GM12891 (cell line): Measurements from ENCODE around the gene NCS1. TPM values are rescaled to one million over a fixed set of nuclear protein-coding genes. Genes with fewer than 3 reads are reported as not detected.

ENCODE experiments used
- DNase-seq: peaks from one replicate; pipeline ENCODE4 v3.0.0; 2011; ENCODE audit warnings: low spot score; ENCODE audit not compliant: insufficient read length
- FAIRE-seq: peaks from 2 replicates; lab custom pipeline; 2011; peaks lifted over from hg19 to GRCh38; lab: Jason Lieb, UNC
- PAX5 ChIP-seq: IDR thresholded peaks from 2 replicates; pipeline ENCODE4 v1.6.1; 2011; ENCODE audit warnings: low read length, moderate library complexity, mild to moderate bottlenecking; ENCODE audit not compliant: insufficient read depth, severe bottlenecking
- POLR2A ChIP-seq: IDR thresholded peaks from 2 replicates; pipeline ENCODE4 v1.6.1; 2011; ENCODE audit warnings: low read depth, low read length, control low read depth
- POLR2AphosphoS5 ChIP-seq: IDR thresholded peaks from 2 replicates; pipeline ENCODE4 v1.6.1; 2011; ENCODE audit warnings: low read depth, low read length, control low read depth
- POU2F2 ChIP-seq: IDR thresholded peaks from 2 replicates; pipeline ENCODE4 v1.6.1; 2011; ENCODE audit warnings: low read depth, mild to moderate bottlenecking, control low read depth, low read length, moderate library complexity
- SPI1 ChIP-seq: IDR thresholded peaks from 2 replicates; pipeline ENCODE4 v1.6.1; 2011; ENCODE audit warnings: low read depth, low read length, control low read depth
- TAF1 ChIP-seq: IDR thresholded peaks from 2 replicates; pipeline ENCODE4 v1.6.1; 2011; ENCODE audit warnings: low read depth, low read length, control low read depth
- polyA plus RNA-seq: library from polyadenylated mRNA; unstranded; fragments of >200 nt; gene quantifications from one replicate; pipeline ENCODE4 v1.2.1, GENCODE V29; 2012; ENCODE audit warnings: low read depth, missing spikeins, inconsistent platforms; ENCODE audit not compliant: missing spikeins

Gene NCS1
- 0.08 TPM for polyA plus RNA-seq

DNA sequence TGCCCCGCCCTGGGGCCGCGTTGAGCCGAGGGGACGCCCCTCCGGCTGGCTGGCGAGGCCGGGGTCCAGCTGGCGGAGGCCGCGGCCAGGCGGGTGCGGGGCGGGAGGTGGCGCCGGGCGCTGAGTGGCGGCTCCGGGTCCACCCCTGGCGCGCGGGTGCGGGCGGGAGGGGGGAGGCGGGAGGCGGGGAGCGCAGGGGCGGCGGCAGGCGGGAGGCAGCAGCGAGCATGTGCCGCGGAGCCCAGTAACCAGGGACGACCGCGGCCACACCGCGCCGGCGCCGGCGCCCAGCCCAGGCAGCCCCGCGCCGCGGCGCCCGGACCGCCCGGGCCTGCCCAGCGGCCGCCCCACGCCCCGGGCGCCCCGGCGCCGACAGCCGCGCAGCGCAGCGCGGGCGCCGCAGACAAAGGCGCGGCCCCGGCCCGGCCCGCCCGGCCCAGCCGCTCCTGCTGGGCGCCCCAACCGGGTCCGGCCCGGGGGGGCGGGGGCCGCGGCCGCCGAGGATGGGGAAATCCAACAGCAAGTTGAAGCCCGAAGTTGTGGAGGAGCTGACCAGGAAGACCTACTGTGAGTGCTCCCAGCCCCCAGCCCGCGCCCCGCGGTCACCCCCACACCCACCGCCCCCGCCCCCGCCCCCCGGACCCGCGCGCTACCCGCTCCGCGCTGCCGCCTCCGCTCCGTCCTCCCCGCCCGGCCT, at the start of gene NCS1:
Gene NCS1, plus strand, starts transcription at position 244 of the 697 bp plus-strand sequence. Its CDS starts 260 bp downstream, at position 504.
- peak; percentile 66 for DNase-seq
- no peak for FAIRE-seq
- TF ChIP-seq TAF1 (no peak), PAX5 (no peak), POLR2A (no peak), SPI1 (no peak), POU2F2 (no peak), POLR2AphosphoS5 (no peak)

DNA sequence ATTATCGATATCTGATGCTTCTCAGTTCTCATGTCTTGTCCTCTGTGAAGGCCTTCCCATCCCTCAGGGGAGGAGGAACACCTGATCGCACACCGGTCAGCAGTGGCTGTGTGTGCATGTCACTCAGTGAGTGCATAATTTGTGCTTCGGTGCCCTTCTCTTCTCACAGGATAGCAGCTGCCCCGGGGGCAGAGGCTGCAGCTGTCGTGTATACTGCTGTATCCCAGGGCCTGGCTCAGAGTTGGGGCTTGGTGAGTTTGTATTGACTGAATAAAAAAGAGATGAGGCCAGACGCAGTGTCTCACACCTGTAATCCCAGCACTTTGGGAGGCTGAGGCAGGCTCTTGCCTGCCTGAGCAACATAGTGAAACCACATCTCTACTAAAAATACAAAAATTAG, 49.7 kb upstream of the NCS1 start:
- TF ChIP-seq SPI1 (no peak), POU2F2 (no peak), PAX5 (no peak), POLR2A (no peak), POLR2AphosphoS5 (no peak), TAF1 (no peak)
- FAIRE-seq (peak; percentile 77), DNase-seq (no peak)

DNA sequence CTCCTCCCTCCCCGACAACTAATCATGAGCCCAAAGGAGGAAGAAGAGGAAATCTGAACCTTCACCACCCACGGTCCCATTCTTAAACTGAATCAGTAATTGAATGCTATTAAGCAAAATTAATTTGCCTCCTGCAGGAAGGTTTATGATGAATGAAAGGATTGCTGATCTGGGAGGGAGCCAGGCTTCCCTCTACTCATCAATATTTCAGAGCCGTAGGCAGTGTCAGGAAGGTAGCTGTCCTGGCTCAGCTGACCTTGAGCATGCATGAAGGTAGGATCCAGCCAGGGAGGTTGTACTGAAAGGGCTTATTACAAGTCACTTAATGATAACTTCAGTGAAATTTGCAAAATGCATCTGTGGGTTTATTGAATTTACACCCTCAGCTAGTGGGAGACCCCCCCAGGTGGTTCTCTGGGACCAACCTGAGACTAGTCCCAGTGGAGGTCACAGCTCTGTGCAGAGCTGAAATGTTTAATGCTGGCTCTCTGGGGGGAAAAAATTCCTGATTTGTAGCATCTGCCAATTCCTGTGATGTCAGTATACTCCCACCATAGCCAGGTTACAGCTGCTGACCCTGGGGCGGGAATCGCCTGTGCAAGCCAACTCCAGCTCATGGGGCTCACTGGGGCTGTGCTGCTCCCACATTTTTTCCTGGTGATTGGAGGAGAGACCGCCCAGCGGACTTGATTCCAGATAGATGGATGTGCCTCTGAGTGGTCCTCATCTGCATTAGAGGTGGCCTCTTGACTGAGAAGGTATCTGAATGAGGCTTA, 47.9 kb upstream of the NCS1 start:
- DNase-seq (no peak), FAIRE-seq (no peak)
- TF ChIP-seq POU2F2 (no peak), TAF1 (no peak), PAX5 (no peak), SPI1 (no peak), POLR2AphosphoS5 (no peak), POLR2A (no peak)

DNA sequence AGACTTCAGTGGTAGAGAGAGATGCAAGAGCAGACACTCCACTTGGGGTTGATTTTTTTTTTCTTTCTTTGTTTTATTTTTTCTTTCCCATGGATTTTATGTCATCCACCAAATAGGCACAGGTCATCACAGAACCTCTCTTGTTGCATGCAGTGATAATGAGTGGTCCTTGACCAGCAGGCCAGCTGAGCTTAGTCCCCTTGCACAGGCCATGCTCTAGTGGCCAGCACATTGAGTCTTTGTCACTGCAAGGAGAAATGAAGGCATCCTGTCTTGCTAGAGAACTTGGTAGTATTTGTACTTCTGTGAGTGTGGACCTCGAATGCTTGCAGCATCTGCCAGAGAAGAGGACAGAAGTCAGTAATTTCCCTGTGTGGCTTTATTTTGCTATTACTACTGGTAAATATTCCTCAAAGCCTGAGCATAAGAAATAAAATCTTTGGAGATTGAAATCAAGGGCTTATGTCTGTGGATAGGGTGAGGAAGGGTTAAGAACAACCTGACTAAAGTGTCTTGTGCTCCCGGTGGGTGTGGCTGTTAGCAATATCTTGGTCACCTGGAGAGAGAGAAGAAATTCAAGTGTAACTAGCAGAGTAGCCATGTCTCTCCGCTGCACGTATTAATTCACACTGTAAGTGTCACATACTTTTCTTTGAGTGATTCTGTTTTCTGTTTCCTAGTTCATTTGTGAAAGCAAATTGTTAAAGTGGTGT, 45.3 kb upstream of the NCS1 start:
- FAIRE-seq (no peak), DNase-seq (no peak)
- TF ChIP-seq POLR2A (no peak), POU2F2 (no peak), SPI1 (no peak), POLR2AphosphoS5 (no peak), TAF1 (no peak), PAX5 (no peak)

DNA sequence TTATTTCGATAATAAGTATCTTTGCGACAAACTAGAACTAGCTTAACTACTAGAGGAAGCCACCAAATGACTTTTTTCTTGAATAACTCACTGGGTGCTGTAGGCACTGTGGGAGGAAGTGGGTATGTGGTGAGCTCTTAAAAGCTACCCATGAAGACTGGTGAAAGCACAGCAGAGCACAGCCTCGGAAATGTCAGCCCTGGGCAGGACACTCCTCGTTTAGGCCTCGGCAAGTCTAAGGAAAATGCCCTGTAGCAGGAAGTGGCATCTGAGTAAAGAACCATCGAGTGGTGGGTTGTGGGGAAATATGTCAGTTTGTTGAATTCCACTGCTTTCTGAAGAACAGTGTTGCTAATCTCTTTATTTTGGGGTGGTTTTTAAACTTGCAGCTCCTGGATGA, 44.0 kb upstream of the NCS1 start:
- DNase-seq (no peak), FAIRE-seq (peak; percentile 64)
- no peak for TF ChIP-seq PAX5
- TF ChIP-seq SPI1, result peak; percentile 83

DNA sequence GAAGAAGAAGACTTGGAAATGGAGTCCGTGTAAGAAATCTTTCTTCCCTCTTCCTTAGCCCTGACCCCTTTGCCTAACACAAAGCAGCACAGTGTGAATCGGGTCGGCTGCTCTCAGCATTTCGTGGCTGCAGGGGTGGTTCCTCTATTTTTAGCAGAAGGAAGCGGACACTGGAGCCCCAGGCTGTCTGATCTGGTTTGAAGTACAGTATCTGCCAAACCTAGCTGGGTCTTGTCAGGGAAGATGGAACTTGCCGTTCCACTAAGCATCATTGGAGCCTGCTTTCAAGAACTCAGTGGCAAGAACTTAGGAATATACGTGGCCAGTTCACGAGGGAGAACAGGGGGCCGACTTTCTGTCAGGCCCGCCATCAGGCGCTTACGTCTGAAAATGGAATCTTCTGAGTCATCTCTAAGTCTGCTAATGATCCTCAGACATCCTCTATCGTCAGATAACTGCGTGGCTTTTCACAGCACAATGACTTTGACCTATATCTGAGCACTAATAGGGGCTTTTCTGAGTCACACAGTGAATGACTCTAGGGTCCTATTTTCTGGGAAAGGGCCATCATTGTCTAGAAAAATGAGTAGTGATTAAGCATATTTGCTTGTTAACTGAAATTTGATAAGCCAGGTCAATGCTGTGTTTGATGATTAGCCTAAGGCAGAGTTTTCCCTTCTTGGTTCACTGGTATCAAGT, 43.3 kb upstream of the NCS1 start:
- DNase-seq, result peak; percentile 43
- no peak for TF ChIP-seq POU2F2
- TF ChIP-seq TAF1, result no peak; the same call in 1 of the 2 replicates
- TF ChIP-seq POLR2AphosphoS5, result peak; percentile 62
- peak; percentile 73 for TF ChIP-seq POLR2A
- no peak for TF ChIP-seq PAX5
- TF ChIP-seq SPI1, result peak; percentile 71
- peak; percentile 87 for FAIRE-seq

DNA sequence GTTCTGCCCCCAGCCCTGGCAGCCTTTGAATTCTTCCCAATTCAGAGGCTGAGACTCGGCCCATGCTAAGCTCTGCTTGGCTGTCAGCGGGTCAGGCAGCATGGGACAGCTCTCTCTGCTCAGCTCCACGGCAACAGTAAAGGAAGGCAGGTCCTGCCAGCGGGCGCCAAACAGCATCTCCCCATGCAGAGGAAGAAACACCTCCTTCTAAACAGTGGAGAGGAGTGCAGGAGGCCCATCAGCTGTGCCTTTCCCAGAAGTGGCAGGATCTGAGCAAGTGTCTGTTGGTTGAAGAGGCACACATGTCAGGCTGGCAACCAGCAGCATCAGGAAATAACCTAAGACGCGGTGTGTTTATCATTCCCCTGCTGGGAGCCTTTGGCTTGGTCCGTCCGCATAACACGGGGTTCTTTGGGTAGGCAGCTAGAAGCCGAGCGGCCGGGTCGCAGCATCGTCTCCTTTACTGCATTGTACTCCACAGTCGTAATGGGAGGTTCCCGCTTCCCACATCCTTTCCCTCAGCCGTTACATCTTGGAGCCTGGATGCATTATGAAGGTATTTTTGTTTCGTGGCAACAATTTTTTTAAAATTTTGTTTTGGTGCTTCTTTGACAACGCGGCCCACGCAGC, 42.7 kb upstream of the NCS1 start:
- TF ChIP-seq PAX5, result no peak
- TF ChIP-seq SPI1, result no peak
- no peak for TF ChIP-seq POU2F2
- no peak for TF ChIP-seq POLR2AphosphoS5
- no peak for TF ChIP-seq TAF1
- no peak for TF ChIP-seq POLR2A
- DNase-seq (no peak), FAIRE-seq (no peak)

DNA sequence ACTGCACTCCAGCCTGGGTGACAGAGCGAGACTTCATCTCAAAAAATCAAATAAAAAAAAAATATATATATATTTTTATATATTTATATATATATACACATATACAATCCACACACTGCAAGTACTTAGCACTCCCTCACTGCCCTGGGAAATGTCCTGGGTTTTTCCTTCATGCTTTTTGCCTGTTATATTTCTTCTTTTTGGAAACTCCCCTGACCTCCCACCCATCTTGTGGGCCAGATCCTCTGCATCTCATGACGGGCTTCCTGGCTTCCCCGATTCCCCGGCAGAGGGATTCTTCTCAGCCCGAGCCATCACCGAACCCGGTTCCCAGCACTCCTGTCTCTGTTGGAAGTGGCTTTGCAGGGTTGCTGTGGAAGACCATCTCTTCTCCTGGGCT, 39.5 kb upstream of the NCS1 start:
- FAIRE-seq (no peak), DNase-seq (no peak)
- TF ChIP-seq SPI1 (no peak), POLR2AphosphoS5 (no peak), TAF1 (no peak), POU2F2 (no peak), POLR2A (no peak), PAX5 (no peak)
